ENCODE measurements around the gene IL17B. TPM values are rescaled to one million over a fixed set of nuclear protein-coding genes. Genes with fewer than 3 reads are reported as not detected.

The IL17B gene
- total RNA-seq, 1 donor from 2014 or later = not detected

GRCh38 chr5:149405550-149406202, 26.6 kb upstream of the IL17B start:
- no peak overlapping the region for H3K4me3 Mint-ChIP-seq
- peak overlapping the region; percentile 91 for H3K27ac Mint-ChIP-seq
- no peaks in the 10 kb centered on the region for H3K36me3 Mint-ChIP-seq
- no peaks in the 10 kb centered on the region for H3K9me3 Mint-ChIP-seq
- H3K4me1 Mint-ChIP-seq = peaks cover 62% of the 10 kb centered on the region
- H3K27me3 Mint-ChIP-seq (ENCODE audit: low read depth) = no peaks in the 10 kb centered on the region
- DNase-seq (ENCODE audit: low spot score in 2 of 2, unreplicated experiment in 2 of 2) = no peak
- no peak for TF ChIP-seq CTCF (IDR thresholded peaks at IDR 0.05; ENCODE audit: unreplicated experiment)

GRCh38 chr5:149404746-149405549, 25.9 kb upstream of the IL17B start:
- peak overlapping the region; percentile 83 for H3K27ac Mint-ChIP-seq
- peaks cover 65% of the 10 kb centered on the region for H3K4me1 Mint-ChIP-seq
- H3K4me3 Mint-ChIP-seq = no peak overlapping the region
- TF ChIP-seq CTCF (IDR thresholded peaks at IDR 0.05; ENCODE audit: unreplicated experiment) = no peak
- H3K36me3 Mint-ChIP-seq = no peaks in the 10 kb centered on the region
- DNase-seq (ENCODE audit: low spot score in 2 of 2, unreplicated experiment in 2 of 2) = no peak
- no peaks in the 10 kb centered on the region for H3K27me3 Mint-ChIP-seq (ENCODE audit: low read depth)
- no peaks in the 10 kb centered on the region for H3K9me3 Mint-ChIP-seq

- DNase-seq (ENCODE audit: low spot score in 2 of 2, unreplicated experiment in 2 of 2) = no peak
- TF ChIP-seq CTCF (IDR thresholded peaks at IDR 0.05; ENCODE audit: unreplicated experiment) = no peak
- Mint-ChIP-seq H3K27ac (peak overlapping the region; percentile 83), H3K36me3 (no peaks in the 10 kb centered on the region), H3K27me3 (ENCODE audit: low read depth) (no peaks in the 10 kb centered on the region), H3K9me3 (no peaks in the 10 kb centered on the region), H3K4me1 (peaks cover 62% of the 10 kb centered on the region), H3K4me3 (no peak overlapping the region)
Observed at GRCh38 chr5:149403923-149404745, 25.0 kb upstream of the IL17B start.

- H3K4me1 Mint-ChIP-seq = peaks cover 50% of the 10 kb centered on the region
- no peak overlapping the region for H3K4me3 Mint-ChIP-seq
- TF ChIP-seq CTCF (IDR thresholded peaks at IDR 0.05; ENCODE audit: unreplicated experiment) = no peak
- no peak overlapping the region for H3K27ac Mint-ChIP-seq
- H3K36me3 Mint-ChIP-seq = no peaks in the 10 kb centered on the region
- H3K9me3 Mint-ChIP-seq = no peaks in the 10 kb centered on the region
- H3K27me3 Mint-ChIP-seq (ENCODE audit: low read depth) = no peaks in the 10 kb centered on the region
- no peak for DNase-seq (ENCODE audit: low spot score in 2 of 2, unreplicated experiment in 2 of 2)
Observed at GRCh38 chr5:149402291-149402690, 23.2 kb upstream of the IL17B start.

- Mint-ChIP-seq H3K9me3 (no peaks in the 10 kb centered on the region), H3K36me3 (no peaks in the 10 kb centered on the region), H3K4me1 (peaks cover 39% of the 10 kb centered on the region), H3K27ac (peak overlapping the region; percentile 84), H3K27me3 (ENCODE audit: low read depth) (no peaks in the 10 kb centered on the region), H3K4me3 (no peak overlapping the region)
- DNase-seq (ENCODE audit: low spot score in 2 of 2, unreplicated experiment in 2 of 2) = no peak
- TF ChIP-seq CTCF (IDR thresholded peaks at IDR 0.05; ENCODE audit: unreplicated experiment) = no peak
Observed at GRCh38 chr5:149401051-149401450, 22.0 kb upstream of the IL17B start.
